CD4-positive, alpha-beta T cell (primary cell): ENCODE results near the gene STAT3. TPM values are rescaled to one million over a fixed set of nuclear protein-coding genes. Genes with fewer than 3 reads are reported as not detected.
"Not testable (repeated sequence)": the region's sequence is repeated elsewhere in the genome, so short reads cannot be mapped to it uniquely, and the experiment has no call there.

ENCODE experiments used
- ATAC-seq: fragments of 200-7000 bp; cut with Tn5 transposase; one replicate; pipeline ENCODE4 v1.10.0; 2022; ENCODE audit warnings: mild to moderate bottlenecking; ENCODE audit not compliant: poor library complexity
- CTCF ChIA-PET: fragments of 350-600 bp; sonication (Branson Sonifier 250); formaldehyde crosslinking; loops from one replicate; lab custom pipeline; 2021; ENCODE audit warnings: antibody characterized with exemption, inconsistent platforms; lab: Charles Lee
- POLR2A ChIA-PET: fragments of 350-600 bp; sonication (Branson Sonifier 250); formaldehyde crosslinking; loops from one replicate; lab custom pipeline; 2021; ENCODE audit warnings: antibody characterized with exemption, inconsistent platforms; lab: Charles Lee
- DNase-seq, 14 experiments: peaks; one replicate each; pipeline ENCODE4 v3.0.0-alpha.2; 2013 to 2020; ENCODE audit warnings: mixed read lengths in 2 of 14
- H3K27ac ChIP-seq, 2 donors: one replicate each; pipeline versions ENCODE4 v1.5.1 to v1.7.0; 2013; ENCODE audit warnings: low read length in 2 of 2, low read depth in 1 of 2, mild to moderate bottlenecking in 1 of 2
- H3K27me3 ChIP-seq, 2 experiments: 1 replicate in 1 of 2; 2 replicates in 1 of 2; pipeline versions ENCODE4 v1.6.1 to v1.7.0; 2013; ENCODE audit warnings: low read length in 2 of 2, control low read depth in 1 of 2, mild to moderate bottlenecking in 1 of 2, moderate library complexity in 1 of 2; ENCODE audit not compliant: insufficient read depth in 2 of 2, control insufficient read depth in 1 of 2
- H3K36me3 ChIP-seq: one replicate; pipeline ENCODE4 v1.6.1; 2013; ENCODE audit warnings: low read length, control low read depth; ENCODE audit not compliant: insufficient read depth
- H3K4me1 ChIP-seq: one replicate; pipeline ENCODE4 v1.6.1; 2013; ENCODE audit warnings: low read length, control low read depth; ENCODE audit not compliant: insufficient read depth
- H3K4me3 ChIP-seq: one replicate; pipeline ENCODE4 v1.5.1; 2013; ENCODE audit warnings: mild to moderate bottlenecking, low read length, moderate library complexity
- H3K9me3 ChIP-seq, 2 experiments: 1 replicate in 1 of 2; 2 replicates in 1 of 2; pipeline versions ENCODE4 v1.6.1 to v1.7.0; 2013; ENCODE audit warnings: low read length in 2 of 2, mild to moderate bottlenecking in 2 of 2, control low read depth in 1 of 2, moderate library complexity in 1 of 2; ENCODE audit not compliant: control insufficient read depth in 1 of 2, insufficient read depth in 1 of 2
- H3K27ac Mint-ChIP-seq: one replicate; pipeline ENCODE4 v1.8.0; 2020; ENCODE audit warnings: mixed read lengths
- H3K27me3 Mint-ChIP-seq: one replicate; pipeline ENCODE4 v1.8.0; 2021; ENCODE audit warnings: mixed read lengths
- H3K36me3 Mint-ChIP-seq: one replicate; pipeline ENCODE4 v1.8.0; 2021; ENCODE audit warnings: low read depth, mixed read lengths
- H3K4me1 Mint-ChIP-seq: one replicate; pipeline ENCODE4 v1.8.0; 2021; ENCODE audit warnings: low read depth, mixed read lengths
- H3K4me3 Mint-ChIP-seq: one replicate; pipeline ENCODE4 v1.8.0; 2020; ENCODE audit warnings: mild to moderate bottlenecking, mixed read lengths
- H3K9me3 Mint-ChIP-seq: one replicate; pipeline ENCODE4 v1.8.0; 2020; ENCODE audit warnings: mixed read lengths
- CTCF ChIP-seq: fragments of 200-600 bp; IDR thresholded peaks from one replicate; pipeline ENCODE4 v1.8.0; 2022; ENCODE audit warnings: antibody characterized with exemption, mild to moderate bottlenecking
- intact Hi-C, 2 experiments: fragments of 100-400 bp; cut with DNase I in 1 of 2; cut with micrococcal nuclease in 1 of 2; formaldehyde crosslinking; loops; one replicate each; pipeline versions ENCODE4 v1.15.1 to v1.9.0; 2023 to 2025; cut with DNase I, micrococcal nuclease
- total RNA-seq, 174 experiments: library from RNA in 2 of 174; stranded (reverse) in 2 of 174; gene quantifications; one replicate each; pipeline ENCODE4 v1.2.3 and lab custom pipeline; 2021 to 2026

Gene STAT3
- total RNA-seq, 2 experiments from 2014 or later: 315 to 319 TPM

- intact Hi-C loops: no loop called here
- DNase-seq (no peak), ATAC-seq (no peak)
- peaks cover 47% of the 10 kb centered on the region for H3K4me1 ChIP-seq
- Mint-ChIP-seq H3K36me3 (peaks cover 13% of the 10 kb centered on the region), H3K4me3 (peak overlapping the region; percentile 56), H3K27ac (peak overlapping the region; percentile 91), H3K27me3 (no peaks in the 10 kb centered on the region), H3K9me3 (no peaks in the 10 kb centered on the region), H3K4me1 (peaks cover 69% of the 10 kb centered on the region)
- POLR2A ChIA-PET: interaction anchor here (1.1 to 13.5 kb wide), 6 partner anchors 9 to 74 kb away, joined by 3 to 301 read pairs (median 5); partner anchors contain the start of genes GHDC and STAT5A
- no peaks in the 10 kb centered on the region for H3K27me3 ChIP-seq
- H3K36me3 ChIP-seq: no peaks in the 10 kb centered on the region
- peak overlapping the region in 1 of 2 donors; percentile 48 for H3K27ac ChIP-seq
- H3K4me3 ChIP-seq: no peak overlapping the region
- no peak for TF ChIP-seq CTCF
- CTCF ChIA-PET: interaction anchor here (0.8 to 6.1 kb wide), 3 partner anchors 18 to 46 kb away, joined by 3 to 51 read pairs (median 28); partner anchors contain the start of gene STAT5A
- H3K9me3 ChIP-seq: no peaks in the 10 kb centered on the region
Observed at GRCh38 chr17:42268236-42268635, 120.0 kb downstream of the STAT3 start.

GRCh38 chr17:42266918-42267766, 121.1 kb downstream of the STAT3 start:
- Mint-ChIP-seq H3K36me3 (peaks cover 13% of the 10 kb centered on the region), H3K27ac (peak overlapping the region; percentile 91), H3K27me3 (no peaks in the 10 kb centered on the region), H3K9me3 (no peaks in the 10 kb centered on the region), H3K4me1 (peaks cover 62% of the 10 kb centered on the region), H3K4me3 (peak overlapping the region; percentile 71)
- ATAC-seq (peak; percentile 86), DNase-seq (peak in 7 of 14 experiments; percentile 29 to 91 (median 65))
- Histone ChIP-seq H3K27ac (peak overlapping the region; percentile 36 to 62), H3K27me3 (no peaks in the 10 kb centered on the region), H3K9me3 (no peaks in the 10 kb centered on the region), H3K36me3 (no peaks in the 10 kb centered on the region), H3K4me3 (no peak overlapping the region), H3K4me1 (peaks cover 47% of the 10 kb centered on the region)
- POLR2A ChIA-PET: interaction anchor here (1.0 to 13.5 kb wide), 5 partner anchors 8 to 73 kb away, joined by 3 to 301 read pairs (median 3); partner anchors contain the start of genes GHDC and STAT5B
- CTCF ChIA-PET: interaction anchor here (1.1 to 6.1 kb wide), 4 partner anchors 17 to 45 kb away, joined by 4 to 51 read pairs (median 16); partner anchors contain the start of gene STAT5A
- no peak for TF ChIP-seq CTCF
- intact Hi-C loops: no loop called here

- ATAC-seq: no peak
- Histone ChIP-seq H3K36me3 (no peaks in the 10 kb centered on the region), H3K4me3 (no peak overlapping the region), H3K27ac (peak overlapping the region; percentile 36 to 57), H3K4me1 (peaks cover 53% of the 10 kb centered on the region), H3K27me3 (no peaks in the 10 kb centered on the region), H3K9me3 (no peaks in the 10 kb centered on the region)
- DNase-seq: no peak
- intact Hi-C loops: no loop called here
- Mint-ChIP-seq H3K27ac (peak overlapping the region; percentile 91), H3K4me1 (peaks cover 55% of the 10 kb centered on the region), H3K9me3 (no peaks in the 10 kb centered on the region), H3K27me3 (no peaks in the 10 kb centered on the region), H3K36me3 (peaks cover 13% of the 10 kb centered on the region), H3K4me3 (peak overlapping the region; percentile 71)
- no peak for TF ChIP-seq CTCF
- CTCF ChIA-PET: interaction anchor here (1.7 to 6.1 kb wide), 3 partner anchors 16 to 44 kb away, joined by 5 to 51 read pairs (median 5); partner anchors contain the start of gene STAT5A
- POLR2A ChIA-PET: interaction anchor here (1.0 to 13.5 kb wide), 4 partner anchors 7 to 17 kb away, joined by 3 to 301 read pairs (median 4); partner anchors contain the start of gene STAT5B
Observed at GRCh38 chr17:42266462-42266861, 121.8 kb downstream of the STAT3 start.

GRCh38 chr17:42264366-42264765, 123.9 kb downstream of the STAT3 start:
- H3K27me3 ChIP-seq, H3K9me3 Mint-ChIP-seq, DNase-seq, H3K4me3 ChIP-seq, H3K9me3 ChIP-seq, H3K36me3 ChIP-seq, intact Hi-C loops, H3K27ac Mint-ChIP-seq, ATAC-seq, H3K27me3 Mint-ChIP-seq, H3K4me3 Mint-ChIP-seq, H3K27ac ChIP-seq: not testable (repeated sequence)
- POLR2A ChIA-PET: interaction anchor here (0.7 to 1.5 kb wide), 3 partner anchors 11 to 953 kb away, joined by 3 to 8 read pairs (median 4); no protein-coding TSS in a partner anchor
- H3K4me1 ChIP-seq: peaks cover 48% of the 10 kb centered on the region
- CTCF ChIA-PET: interaction anchor here (1.8 to 2.0 kb wide), 2 partner anchors 42 kb away, joined by 5 to 6 read pairs; no protein-coding TSS in a partner anchor
- Mint-ChIP-seq H3K36me3 (peaks cover 11% of the 10 kb centered on the region), H3K4me1 (peaks cover 51% of the 10 kb centered on the region)
